SK-N-SH (cell line): ENCODE measurements around the gene PTPRN. TPM values are rescaled to one million over a fixed set of nuclear protein-coding genes. Genes with fewer than 3 reads are reported as not detected.

Experiments used
- CTCF ChIA-PET: fragments of 300-600, 350-600 bp; formaldehyde crosslinking; extraction: SDS; loops from one replicate; lab custom pipeline; 2021; lab: Yijun Ruan, JAX
- POLR2A ChIA-PET: fragments of 350-600 bp; sonication (Branson Sonifier 250); formaldehyde crosslinking; extraction: SDS; loops from one replicate; lab custom pipeline; 2020; ENCODE audit warnings: antibody characterized with exemption, inconsistent platforms; lab: Yijun Ruan, JAX
- DNase-seq: peaks from one replicate; pipeline ENCODE4 v3.0.0; 2012
- H2AFZ ChIP-seq: fragments of 200-600 bp; sonication (generic); 2 replicates; pipeline ENCODE4 v1.8.1; 2016; ENCODE audit warnings: antibody characterized with exemption, mild to moderate bottlenecking, low read depth
- H3F3A ChIP-seq: fragments of 200-600 bp; sonication (generic); replicated peaks from 2 replicates; pipeline ENCODE3; 2016; ENCODE audit warnings: antibody characterized with exemption, mild to moderate bottlenecking; ENCODE audit not compliant: insufficient read depth
- H3K27ac ChIP-seq, 2 experiments: fragments of 200-500 bp in 1 of 2; fragments of 200-600 bp in 1 of 2; sonication (Bioruptor generic) in 1 of 2; sonication (generic), shearing (Covaris generic) in 1 of 2; 2 replicates each; pipeline versions ENCODE4 v1.5.1 to v1.6.1; 2014 to 2016; ENCODE audit warnings: low read depth in 2 of 2, inconsistent platforms in 1 of 2, low read length in 1 of 2, mild to moderate bottlenecking in 1 of 2, mixed read lengths in 1 of 2
- H3K27me3 ChIP-seq: fragments of 200-600 bp; sonication (generic), shearing (Covaris generic); 2 replicates; pipeline ENCODE4 v1.6.1; 2016; ENCODE audit warnings: mixed run types; ENCODE audit not compliant: insufficient read depth
- H3K36me3 ChIP-seq, 2 experiments: fragments of 200-500 bp in 1 of 2; fragments of 200-600 bp in 1 of 2; sonication (Bioruptor generic) in 1 of 2; sonication (generic) in 1 of 2; replicated peaks in 1 of 2; 2 replicates each; pipeline versions ENCODE3 to v1.5.1; 2014 to 2016; ENCODE audit warnings: low read length in 1 of 2, mild to moderate bottlenecking in 1 of 2; ENCODE audit not compliant: insufficient read depth in 2 of 2, control insufficient read depth in 1 of 2
- H3K4me1 ChIP-seq, 2 experiments: fragments of 200-500 bp in 1 of 2; fragments of 200-600 bp in 1 of 2; sonication (Bioruptor generic) in 1 of 2; sonication (generic), shearing (Covaris generic) in 1 of 2; 2 replicates each; pipeline versions ENCODE4 v1.5.1 to v1.6.1; 2014 to 2016; ENCODE audit warnings: low read depth in 1 of 2, low read length in 1 of 2, mixed run types in 1 of 2; ENCODE audit not compliant: insufficient read depth in 2 of 2, control insufficient read depth in 1 of 2
- H3K4me2 ChIP-seq: fragments of 200-600 bp; sonication (generic), shearing (Covaris generic); 2 replicates; pipeline ENCODE4 v1.6.1; 2017; ENCODE audit warnings: mixed run types
- H3K4me3 ChIP-seq, 2 experiments: fragments of 200-500 bp in 1 of 2; fragments of 200-600 bp in 1 of 2; sonication (Bioruptor generic) in 1 of 2; sonication (generic), shearing (Covaris generic) in 1 of 2; 2 replicates each; pipeline versions ENCODE4 v1.5.1 to v1.8.1; 2014 to 2016; ENCODE audit warnings: low read depth in 2 of 2, inconsistent platforms in 1 of 2, low read length in 1 of 2, mild to moderate bottlenecking in 1 of 2, mixed read lengths in 1 of 2, moderate library complexity in 1 of 2
- H3K79me2 ChIP-seq: fragments of 200-600 bp; sonication (generic); 2 replicates; pipeline ENCODE4 v1.8.1; 2017; ENCODE audit warnings: mild to moderate bottlenecking; ENCODE audit not compliant: insufficient read depth
- H3K9ac ChIP-seq: fragments of 200-600 bp; sonication (generic); 2 replicates; pipeline ENCODE4 v1.6.1; 2017; ENCODE audit warnings: mixed run types
- H3K9me2 ChIP-seq: fragments of 200-600 bp; sonication (generic); 2 replicates; pipeline ENCODE4 v1.6.1; 2017; ENCODE audit warnings: mixed run types
- H3K9me3 ChIP-seq: fragments of 200-600 bp; sonication (generic); 2 replicates; pipeline ENCODE4 v1.6.1; 2017; ENCODE audit warnings: mixed run types, mild to moderate bottlenecking, moderate library complexity
- H4K20me1 ChIP-seq: fragments of 200-600 bp; sonication (generic); 2 replicates; pipeline ENCODE4 v1.6.1; 2017; ENCODE audit warnings: mild to moderate bottlenecking, mixed run types; ENCODE audit not compliant: insufficient read depth
- CHD2 ChIP-seq: fragments of 150-350 bp; IDR thresholded peaks from 2 replicates; pipeline ENCODE4 v1.6.1; 2018; ENCODE audit warnings: low read length; ENCODE audit not compliant: partially characterized antibody
- ELF1 ChIP-seq: IDR thresholded peaks from 2 replicates; pipeline ENCODE4 v1.4.0; 2012
- EP300 ChIP-seq, 2 experiments: IDR thresholded peaks; 2 replicates each; pipeline versions ENCODE4 v1.4.0 to v1.6.1; 2012; ENCODE audit warnings: borderline replicate concordance in 1 of 2, low read depth in 1 of 2, low read length in 1 of 2
- FOXM1 ChIP-seq: IDR thresholded peaks from 2 replicates; pipeline ENCODE4 v1.4.0; 2012; ENCODE audit warnings: low read depth, mild to moderate bottlenecking
- GATA2 ChIP-seq: sonication (generic); formaldehyde crosslinking; IDR thresholded peaks from 2 replicates; pipeline ENCODE4 v1.5.0; 2020; ENCODE audit warnings: mild to moderate bottlenecking, missing genetic modification reagents
- JUND ChIP-seq: IDR thresholded peaks from 2 replicates; pipeline ENCODE4 v1.4.0; 2012
- NRF1 ChIP-seq: IDR thresholded peaks from 2 replicates; pipeline ENCODE4 v1.6.1; 2012; ENCODE audit warnings: low read depth, mild to moderate bottlenecking, low read length
- RCOR1 ChIP-seq: fragments of 150-350 bp; IDR thresholded peaks from 2 replicates; pipeline ENCODE4 v1.6.1; 2017; ENCODE audit warnings: antibody characterized with exemption, low read length
- RFX5 ChIP-seq: IDR thresholded peaks from 2 replicates; pipeline ENCODE4 v1.6.1; 2012; ENCODE audit warnings: mild to moderate bottlenecking, improper control_type of control experiment, low read length
- SIN3A ChIP-seq: IDR thresholded peaks from 2 replicates; pipeline ENCODE4 v1.6.1; 2012; ENCODE audit warnings: low read depth, mild to moderate bottlenecking, low read length, moderate library complexity, borderline replicate concordance
- SMC3 ChIP-seq: IDR thresholded peaks from 2 replicates; pipeline ENCODE4 v1.6.1; 2012; ENCODE audit warnings: low read depth, low read length, improper control_type of control experiment
- TAF1 ChIP-seq: IDR thresholded peaks from 2 replicates; pipeline ENCODE4 v1.6.1; 2012; ENCODE audit warnings: low read depth, mild to moderate bottlenecking, low read length, moderate library complexity, borderline replicate concordance
- TEAD4 ChIP-seq: IDR thresholded peaks from 2 replicates; pipeline ENCODE4 v1.4.0; 2012; ENCODE audit warnings: mild to moderate bottlenecking, borderline replicate concordance; ENCODE audit not compliant: insufficient read depth
- YY1 ChIP-seq: IDR thresholded peaks from 2 replicates; pipeline ENCODE4 v1.4.0; 2012; ENCODE audit warnings: low read depth, mild to moderate bottlenecking
- WGBS: methylation state at CpG from one replicate; pipeline ENCODE4 v1.1.6; 2017; ENCODE audit warnings: low lambda C conversion rate; 5-methylcytosine and 5-hydroxymethylcytosine counted together
- polyA plus RNA-seq, 3 experiments: library from polyadenylated mRNA; depleted of rRNA; stranded (reverse); fragments of >200 nt; gene quantifications; 2 replicates each; pipeline ENCODE4 v1.2.3, GENCODE V29; 2012
- TF ChIP-seq, protein P1 (sequence below): IDR thresholded peaks from 2 replicates; pipeline ENCODE4 v1.4.0; 2012; ENCODE audit warnings: low read depth
- TF ChIP-seq, protein P2 (sequence below): IDR thresholded peaks from 2 replicates; pipeline ENCODE4 v1.4.0; 2012; ENCODE audit warnings: low read depth, borderline replicate concordance

Gene PTPRN
- polyA plus RNA-seq, 1 of the 3 experiments (the other 2 are of a cell fraction) = 9.5 TPM

DNA sequence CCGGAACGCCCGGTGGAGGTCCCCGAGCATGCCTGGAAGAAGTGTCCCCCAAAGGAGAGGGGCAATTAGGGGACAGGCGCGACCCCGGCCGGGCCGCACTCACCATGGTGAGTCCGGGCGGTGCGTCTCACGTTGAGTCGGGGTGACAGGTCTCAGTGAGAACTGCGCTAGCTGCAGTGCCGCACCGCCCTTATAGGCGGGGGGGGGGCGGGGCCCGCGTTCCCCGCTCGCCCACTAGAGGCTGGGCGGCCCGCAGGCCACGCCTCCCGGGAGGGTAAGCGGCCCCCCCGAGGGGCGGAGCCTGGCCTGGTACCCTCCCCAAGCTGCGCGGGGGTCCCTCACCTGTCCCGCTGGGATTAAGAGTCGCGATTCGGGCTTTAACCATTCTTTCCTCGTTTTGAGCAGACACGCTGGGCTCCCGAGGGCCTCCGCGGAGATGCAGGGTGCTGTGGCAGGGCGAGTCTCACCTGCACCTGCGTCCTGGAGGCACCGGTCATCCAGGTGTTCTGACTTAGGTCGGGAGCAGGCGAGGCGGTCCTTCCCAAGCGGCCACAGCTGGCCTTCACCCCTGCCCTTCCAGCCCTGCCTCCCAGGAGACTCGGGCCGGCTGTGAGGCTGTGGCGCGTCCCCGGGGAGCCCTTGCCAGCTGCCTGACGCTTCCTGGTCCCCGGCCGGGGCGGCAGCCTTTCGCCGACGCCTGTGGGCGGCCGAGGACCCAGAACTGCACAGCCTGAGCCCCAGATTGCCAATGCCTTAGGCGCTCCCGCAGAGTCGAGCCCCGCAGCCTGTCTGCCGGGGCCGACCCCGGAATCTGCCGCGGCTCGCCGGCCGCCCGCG lies 55.2 kb downstream of the PTPRN start, which contains the start of gene TUBA4A:
Gene TUBA4A (minus strand): TSS at position 166 of the 837 bp plus-strand sequence. CDS start 60 bp downstream, at position 106.
- Histone ChIP-seq H2AFZ (peak within 1 kb of the TSS; percentile 82), H3F3A (peaks cover 12% of the 10 kb centered on the region), H3K4me3 (peak within 1 kb of the TSS; percentile 53 to 60), H3K9me3 (no peaks in the 10 kb centered on the region), H3K27ac (no peak within 1 kb of the TSS), H3K4me2 (peak within 1 kb of the TSS; percentile 97), H3K36me3 (no peaks in the 10 kb centered on the region), H4K20me1 (no peaks in the 10 kb centered on the region), H3K27me3 (peaks cover 40% of the 10 kb centered on the region), H3K79me2 (no peaks in the 10 kb centered on the region), H3K4me1 (peaks cover 17 to 21% of the 10 kb centered on the region in 2 experiments; a peak in 3 of 4 replicates), H3K9me2 (no peaks in the 10 kb centered on the region), H3K9ac (no peak within 1 kb of the TSS)
- WGBS = 5% methylated on average over 8 of the region's 76 CpGs
- peak; percentile 98 for DNase-seq
- ChIA-PET CTCF (interaction anchor here (0.8 to 5.5 kb wide), 13 partner anchors 11 to 288 kb away, joined by 3 to 44 read pairs (median 4); partner anchors contain the start of gene DNAJB2), POLR2A (interaction anchor here (2.6 kb wide), 1 partner anchor 9 kb away, joined by 15 read pairs; the partner anchor contains the start of genes GLB1L and STK16)
- no peak for TF ChIP-seq EP300 (IDR thresholded peaks at IDR 0.05; ENCODE audit: borderline replicate concordance in 1 of 2, low read depth in 1 of 2, low read length in 1 of 2)
- no peak for TF ChIP-seq NRF1
- TF ChIP-seq SIN3A = no peak
- no peak for TF ChIP-seq ELF1

DNA sequence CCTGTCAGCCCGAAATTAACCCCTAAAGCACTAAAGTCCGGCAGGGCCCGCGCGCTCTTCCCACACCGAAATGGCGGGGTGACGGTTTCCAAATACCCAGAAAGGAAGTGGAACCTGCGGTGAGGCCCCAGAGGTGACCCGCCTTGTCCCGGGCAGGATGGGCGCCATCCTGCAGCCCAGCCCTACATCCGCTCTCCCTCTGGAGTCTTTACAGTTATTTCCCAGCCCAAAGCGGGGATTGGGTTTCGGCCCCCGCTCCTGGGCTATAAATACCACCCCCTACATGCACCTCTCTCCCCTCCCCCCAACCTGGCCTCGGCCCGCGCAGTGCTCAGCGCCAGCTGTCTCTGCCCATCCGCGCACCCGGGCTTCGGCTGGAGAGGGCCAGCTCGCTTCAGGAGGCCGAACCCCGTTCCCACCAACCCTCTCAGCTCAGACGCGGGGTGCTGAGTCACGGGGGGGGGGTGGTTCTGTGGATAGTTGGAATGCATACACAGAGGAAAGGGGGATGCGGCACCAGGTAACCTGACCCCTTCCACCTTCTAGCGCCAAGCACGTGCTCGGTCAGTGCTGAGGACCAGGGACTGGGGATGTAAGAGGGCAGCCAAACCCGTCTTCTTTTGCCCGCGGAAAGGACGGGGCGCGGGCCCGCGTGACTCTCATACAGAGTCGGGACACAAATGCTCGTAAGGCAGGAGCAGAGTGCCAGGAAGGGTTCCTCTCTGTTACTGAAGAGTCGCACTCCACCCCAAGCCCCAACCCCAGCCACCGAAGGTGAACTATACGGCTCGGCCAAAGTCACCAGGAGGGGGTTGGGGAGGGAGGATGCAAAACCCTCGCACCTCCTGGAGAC lies 56.1 kb downstream of the PTPRN start, which contains the start of gene TUBA4B:
Gene TUBA4B (plus strand): TSS at position 344 of the 853 bp plus-strand sequence. CDS start 165 bp downstream, at position 509.
- Histone ChIP-seq H3K79me2 (no peaks in the 10 kb centered on the region), H3K9me3 (no peaks in the 10 kb centered on the region), H3K36me3 (peaks cover 0 to 3% of the 10 kb centered on the region in 2 experiments), H3K27me3 (peaks cover 34% of the 10 kb centered on the region), H3K9ac (no peak within 1 kb of the TSS), H3K4me1 (peaks cover 19 to 21% of the 10 kb centered on the region in 2 experiments; a peak in 3 of 4 replicates), H3K9me2 (no peaks in the 10 kb centered on the region), H3K27ac (no peak within 1 kb of the TSS), H2AFZ (peak within 1 kb of the TSS; percentile 82), H3K4me2 (peak within 1 kb of the TSS; percentile 97), H3F3A (peaks cover 19% of the 10 kb centered on the region), H4K20me1 (no peaks in the 10 kb centered on the region), H3K4me3 (peak within 1 kb of the TSS; percentile 53 to 60)
- POLR2A ChIA-PET = no interaction called here
- CTCF ChIA-PET = interaction anchor here (0.7 to 5.5 kb wide), 10 partner anchors 11 to 289 kb away, joined by 3 to 44 read pairs (median 4); no protein-coding TSS in a partner anchor
- TF ChIP-seq, protein P1, sequence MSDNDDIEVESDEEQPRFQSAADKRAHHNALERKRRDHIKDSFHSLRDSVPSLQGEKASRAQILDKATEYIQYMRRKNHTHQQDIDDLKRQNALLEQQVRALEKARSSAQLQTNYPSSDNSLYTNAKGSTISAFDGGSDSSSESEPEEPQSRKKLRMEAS = peak; percentile 84
- no peak for TF ChIP-seq RFX5
- WGBS = 4% methylated on average over 36 of the region's 49 CpGs
- peak; percentile 51 for DNase-seq

DNA sequence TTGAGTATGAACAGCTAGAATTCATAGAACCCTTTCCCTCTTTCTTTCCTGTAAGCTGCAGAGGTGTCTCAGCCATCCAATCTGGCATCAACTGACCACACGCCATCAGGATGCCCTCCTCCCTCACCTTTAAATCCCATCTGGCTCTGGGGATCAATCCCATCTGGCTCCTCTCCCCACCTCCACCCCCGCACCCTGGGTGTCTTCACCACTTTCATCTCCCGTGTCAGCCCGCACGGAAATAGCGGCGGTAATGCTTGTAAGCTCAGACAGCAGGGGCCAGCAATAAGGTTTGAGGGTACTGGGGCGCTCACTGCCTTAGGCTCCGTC lies 56.7 kb downstream of the PTPRN start:
- no peaks in the 10 kb centered on the region for H3K79me2 ChIP-seq
- POLR2A ChIA-PET = no interaction called here
- H3K4me2 ChIP-seq = peak overlapping the region; percentile 97; the same call in 1 of the 2 replicates
- CTCF ChIA-PET = interaction anchor here (0.7 to 5.5 kb wide), 8 partner anchors 9 to 81 kb away, joined by 3 to 44 read pairs (median 3); no protein-coding TSS in a partner anchor
- H3K9ac ChIP-seq = no peak overlapping the region
- peaks cover 31% of the 10 kb centered on the region for H3K27me3 ChIP-seq
- no peaks in the 10 kb centered on the region for H3K9me2 ChIP-seq
- H4K20me1 ChIP-seq = no peaks in the 10 kb centered on the region
- no peak overlapping the region for H2AFZ ChIP-seq
- peaks cover 19% of the 10 kb centered on the region for H3F3A ChIP-seq
- peaks cover 0 to 9% of the 10 kb centered on the region in 2 experiments for H3K36me3 ChIP-seq
- peaks cover 19 to 21% of the 10 kb centered on the region in 2 experiments; a peak in 3 of 4 replicates for H3K4me1 ChIP-seq
- DNase-seq = peak; percentile 43
- WGBS = 29% methylated on average over 7 of the region's 9 CpGs
- TF ChIP-seq, protein P2, sequence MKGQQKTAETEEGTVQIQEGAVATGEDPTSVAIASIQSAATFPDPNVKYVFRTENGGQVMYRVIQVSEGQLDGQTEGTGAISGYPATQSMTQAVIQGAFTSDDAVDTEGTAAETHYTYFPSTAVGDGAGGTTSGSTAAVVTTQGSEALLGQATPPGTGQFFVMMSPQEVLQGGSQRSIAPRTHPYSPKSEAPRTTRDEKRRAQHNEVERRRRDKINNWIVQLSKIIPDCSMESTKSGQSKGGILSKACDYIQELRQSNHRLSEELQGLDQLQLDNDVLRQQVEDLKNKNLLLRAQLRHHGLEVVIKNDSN = no peak
- TF ChIP-seq ELF1 (no peak), TAF1 (no peak), SMC3 (no peak), RCOR1 (no peak), FOXM1 (no peak), GATA2 (CRISPR knock-in tag) (no peak), JUND (no peak), YY1 (no peak), TEAD4 (no peak), CHD2 (no peak)
- TF ChIP-seq, protein P1 = no peak
- no peaks in the 10 kb centered on the region for H3K9me3 ChIP-seq
- H3K27ac ChIP-seq = no peak overlapping the region
- H3K4me3 ChIP-seq = no peak overlapping the region
